GM19238 (cell line): ENCODE results near the gene SERPINB6.
"Not testable (repeated sequence)": the region's sequence is repeated elsewhere in the genome, so short reads cannot be mapped to it uniquely, and the experiment has no call there.

Source experiments
- DNase-seq: peaks from one replicate; pipeline ENCODE4 v3.0.0; 2011; ENCODE audit warnings: low spot score; ENCODE audit not compliant: insufficient read length

Gene SERPINB6

DNA sequence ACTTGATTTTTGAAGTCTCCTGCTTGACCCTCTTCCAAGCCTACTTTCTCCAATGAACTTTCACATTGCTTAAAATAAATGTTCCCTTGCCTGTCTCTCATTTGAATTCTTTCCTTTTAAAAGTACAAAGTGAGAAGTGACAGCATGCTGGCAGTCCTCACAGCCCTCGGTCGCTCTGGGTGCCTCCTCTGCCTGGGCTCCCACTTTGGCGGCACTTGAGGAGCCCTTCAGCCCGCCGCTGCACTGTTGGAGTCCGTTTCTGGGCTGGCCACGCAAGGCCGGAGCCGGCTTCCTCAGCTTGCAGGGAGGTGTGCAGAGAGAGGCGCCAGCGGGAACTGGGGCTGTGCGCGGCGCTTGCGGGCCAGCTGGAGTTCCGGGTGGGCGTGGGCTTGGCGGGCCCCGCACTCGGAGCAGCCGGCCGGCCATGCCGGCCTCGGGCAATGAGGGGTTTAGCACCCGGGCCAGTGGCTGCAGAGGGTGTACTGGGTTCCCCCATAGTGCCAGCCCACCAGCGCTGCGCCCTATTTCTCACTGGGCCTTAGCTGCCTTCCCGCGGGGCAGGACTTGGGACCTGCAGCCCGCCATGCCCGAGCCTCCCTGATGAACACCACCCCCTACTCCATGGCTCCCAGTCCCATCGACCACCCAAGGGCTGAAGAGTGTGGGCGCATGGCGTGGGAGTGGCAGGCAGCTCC, 31.9 kb downstream of the SERPINB6 start:
- no peak for DNase-seq

DNA sequence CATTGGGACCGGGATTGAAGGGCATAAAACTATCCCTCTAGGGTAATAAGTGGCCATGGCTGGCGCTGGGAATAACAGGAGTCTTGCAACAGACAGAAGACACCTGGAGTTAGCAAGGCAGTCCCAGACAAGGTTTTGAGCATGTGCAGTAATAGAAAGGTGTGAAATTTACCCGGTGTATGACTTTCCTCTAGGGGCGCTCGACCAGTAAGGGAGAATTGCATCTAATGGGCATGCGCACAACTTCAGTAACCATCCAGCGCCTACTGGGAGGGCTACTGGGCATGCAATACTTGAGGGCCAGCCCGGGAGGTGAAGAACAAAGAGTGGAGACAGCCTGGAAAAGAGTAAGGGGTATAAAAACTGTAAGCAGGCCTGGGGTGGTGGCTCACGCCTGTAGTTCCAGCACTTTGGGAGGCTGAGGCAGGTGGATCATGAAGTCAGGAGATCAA, 32.7 kb downstream of the SERPINB6 start:
- no peak for DNase-seq

DNA sequence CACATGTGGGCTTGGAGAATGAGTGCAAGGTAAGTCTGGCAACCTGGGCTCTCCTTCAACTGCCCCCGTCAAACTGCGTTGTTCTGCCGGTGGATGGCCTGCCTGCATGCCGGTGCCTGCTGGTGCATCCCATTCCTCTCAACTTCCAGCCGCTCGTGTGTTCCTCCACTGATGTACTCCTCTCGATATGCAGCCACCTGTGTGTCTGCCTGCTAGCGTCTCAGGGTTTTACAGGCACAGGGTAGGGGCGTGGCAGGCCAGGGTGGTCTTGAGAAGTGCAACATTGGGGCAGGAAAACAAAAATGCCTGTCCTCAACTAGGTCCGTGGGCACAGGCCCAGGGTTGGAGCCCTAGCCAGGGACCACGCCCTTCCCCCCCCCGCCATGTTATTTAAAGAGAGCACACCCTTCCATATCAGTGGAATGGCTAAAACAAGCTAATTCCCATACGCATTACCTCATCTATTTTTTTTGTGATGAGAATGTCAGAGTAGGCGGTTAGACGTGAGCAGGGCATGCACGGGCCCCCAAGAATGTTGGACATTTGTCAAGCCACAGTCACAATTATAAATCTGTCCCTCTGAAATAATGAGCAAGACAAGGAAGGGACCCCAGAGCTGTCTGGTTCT, 33.2 kb downstream of the SERPINB6 start:
- no peak for DNase-seq

GRCh38 chr6:2937627-2938003, 33.8 kb downstream of the SERPINB6 start:
- no peak for DNase-seq

DNA sequence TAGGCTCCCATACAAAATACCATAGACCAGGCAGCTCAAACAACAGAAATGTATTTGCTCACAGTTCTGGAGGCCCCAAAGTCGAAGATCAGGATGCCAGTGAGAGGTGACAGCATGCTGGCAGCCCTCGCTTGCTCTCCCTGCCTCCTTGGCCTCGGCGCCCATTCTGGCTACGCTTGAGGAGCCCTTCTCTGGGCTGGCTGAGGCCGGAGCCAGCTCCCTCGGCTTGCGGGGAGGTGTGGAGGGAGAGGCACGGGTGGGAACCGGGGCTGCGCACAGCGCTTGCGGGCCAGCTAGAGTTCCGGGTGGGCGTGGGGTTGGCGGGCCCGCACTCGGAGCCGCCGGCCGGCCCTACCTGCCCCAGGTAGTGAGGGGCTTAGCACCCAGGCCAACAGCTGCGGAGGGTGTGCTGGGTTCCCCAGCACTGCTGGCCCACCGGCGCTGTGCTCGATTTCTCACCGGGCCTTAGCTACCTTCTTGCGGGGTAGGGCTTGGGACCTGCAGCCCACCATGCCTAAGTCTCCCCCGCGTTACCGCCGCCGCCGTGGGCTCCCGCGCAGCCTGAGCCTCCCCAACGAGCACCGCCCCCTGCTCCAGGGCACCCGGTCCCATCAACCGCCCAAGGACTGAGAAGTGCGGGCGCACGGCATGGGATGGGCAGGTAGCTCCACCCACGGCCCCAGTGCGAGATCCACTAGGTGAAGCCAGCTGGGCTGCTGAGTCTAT, 35.6 kb downstream of the SERPINB6 start:
- DNase-seq = no peak

DNA sequence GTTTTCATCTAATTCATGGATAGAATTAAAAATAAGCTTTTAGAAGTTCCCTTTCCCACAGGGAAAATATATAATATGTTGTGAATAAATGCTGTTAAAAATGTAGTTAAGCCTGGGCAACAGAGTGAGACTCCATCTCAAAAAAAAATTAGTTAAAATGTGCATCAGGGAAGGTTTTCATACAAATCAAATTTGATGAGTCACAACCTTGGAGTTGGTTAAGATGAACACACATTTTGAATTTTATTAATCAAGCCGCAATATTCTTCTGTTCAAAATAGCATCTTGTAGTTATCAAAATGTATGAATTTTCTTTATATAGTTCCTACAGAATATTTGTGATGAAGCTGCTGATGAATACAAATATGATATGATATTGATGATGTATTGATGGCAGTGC, 37.3 kb downstream of the SERPINB6 start:
- DNase-seq = no peak

DNA sequence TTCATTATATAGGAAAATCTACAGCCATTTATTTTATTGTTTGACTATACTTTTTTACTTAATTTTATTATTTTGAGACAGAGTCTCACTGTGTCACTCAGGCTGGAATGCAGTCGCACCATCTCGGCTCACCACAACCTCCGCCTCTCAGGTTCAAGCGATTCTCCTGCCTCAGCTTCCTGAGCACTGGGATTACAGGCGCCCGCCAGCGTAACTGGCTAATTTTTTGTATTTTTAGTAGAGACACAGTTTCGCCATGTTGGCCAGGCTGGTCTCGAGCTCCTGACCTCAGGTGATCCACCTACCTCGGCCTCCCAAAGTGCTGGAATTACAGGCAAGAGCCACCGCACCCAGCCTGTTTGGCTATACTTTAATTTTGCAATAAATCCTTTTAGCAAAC, 38.5 kb downstream of the SERPINB6 start:
- DNase-seq = not testable (repeated sequence)

DNA sequence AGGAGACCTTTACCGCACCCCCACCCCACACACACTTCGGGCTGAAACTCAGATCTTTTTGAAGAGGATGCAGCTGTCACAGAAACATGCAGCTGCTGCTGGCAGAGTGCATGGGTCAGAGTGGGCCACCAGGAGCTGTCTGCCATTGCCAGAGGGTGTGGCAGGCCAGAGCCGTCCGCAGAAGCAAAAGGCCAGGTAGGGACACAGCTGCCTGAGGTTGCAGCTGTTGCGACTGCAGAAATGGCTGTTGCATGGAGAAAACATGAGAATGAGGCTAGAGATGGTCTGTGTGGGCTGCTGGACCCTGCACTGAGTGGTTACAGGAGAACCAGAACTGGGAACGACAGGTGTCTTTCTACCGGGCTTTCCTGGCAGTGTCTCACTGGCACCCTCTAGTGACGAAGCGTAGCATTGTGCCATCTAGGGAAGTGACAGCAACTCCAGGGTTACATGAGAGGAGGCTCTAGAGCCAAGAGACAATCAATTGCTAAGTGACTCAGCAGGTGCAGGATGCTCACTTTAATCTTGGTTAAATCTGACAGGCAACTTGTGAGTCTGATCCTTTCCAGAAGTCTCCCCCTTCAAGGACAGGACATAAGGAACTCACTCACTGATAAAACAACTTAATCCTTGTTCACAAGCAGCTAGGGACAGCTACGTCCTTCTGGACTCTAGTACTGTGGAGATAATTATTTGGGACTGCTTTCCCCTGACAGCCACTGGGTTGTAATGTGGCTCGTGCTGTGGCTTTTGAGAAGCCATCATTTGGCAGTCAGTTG, 39.2 kb downstream of the SERPINB6 start:
- peak; percentile 79 for DNase-seq

GRCh38 chr6:2931055-2931454, 40.3 kb downstream of the SERPINB6 start:
- no peak for DNase-seq

DNA sequence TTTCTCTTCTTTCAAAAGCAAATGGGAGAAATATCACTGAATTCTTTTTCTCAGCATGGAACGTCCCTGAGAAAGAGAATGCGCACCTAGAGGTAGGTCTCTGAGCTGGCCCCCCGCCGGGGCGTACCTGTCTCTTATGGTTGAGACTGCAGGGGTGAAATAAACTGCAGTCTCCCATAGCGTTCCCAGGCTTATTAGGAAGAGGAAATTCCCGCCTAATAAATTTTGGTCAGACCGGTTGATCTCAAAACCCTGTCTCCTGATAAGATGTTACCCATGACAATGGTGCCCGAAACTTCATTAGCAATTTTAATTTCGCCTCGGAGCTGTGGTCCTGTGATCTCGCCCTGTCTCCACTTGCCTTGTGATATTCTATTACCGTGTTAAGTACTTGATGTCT, 43.4 kb downstream of the SERPINB6 start:
- DNase-seq = not testable (repeated sequence)

- not testable (repeated sequence) for DNase-seq
Measured at GRCh38 chr6:2925842-2926747, 45.3 kb downstream of the SERPINB6 start.

DNA sequence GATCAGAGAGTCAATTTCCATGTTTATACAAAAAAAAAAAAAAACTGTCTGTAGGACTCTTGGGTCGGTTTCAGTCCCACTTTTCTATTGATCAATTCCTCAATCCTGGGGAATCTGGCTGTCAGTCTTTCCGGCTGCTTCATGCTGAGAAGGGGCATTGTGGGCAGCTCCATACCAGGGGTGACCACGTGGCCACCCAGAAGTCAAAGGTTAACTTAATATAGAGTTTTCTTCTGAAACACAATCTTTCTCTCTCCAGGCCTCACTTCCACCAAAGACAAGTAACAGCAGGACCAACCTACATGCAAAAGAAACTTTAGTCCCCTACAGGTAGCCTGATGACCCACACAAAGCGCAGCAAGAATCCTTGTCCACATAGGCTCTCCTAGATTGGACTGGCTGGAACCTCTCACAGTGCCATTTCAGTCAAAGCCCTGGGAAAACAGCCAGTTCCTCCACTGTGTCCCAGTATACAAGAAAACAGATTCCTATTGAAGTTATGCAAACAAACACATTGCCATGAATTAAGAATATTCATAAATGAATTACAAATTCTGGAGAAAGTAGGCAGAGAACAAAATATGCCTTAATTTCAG, 49.7 kb downstream of the SERPINB6 start:
- no peak for DNase-seq

DNA sequence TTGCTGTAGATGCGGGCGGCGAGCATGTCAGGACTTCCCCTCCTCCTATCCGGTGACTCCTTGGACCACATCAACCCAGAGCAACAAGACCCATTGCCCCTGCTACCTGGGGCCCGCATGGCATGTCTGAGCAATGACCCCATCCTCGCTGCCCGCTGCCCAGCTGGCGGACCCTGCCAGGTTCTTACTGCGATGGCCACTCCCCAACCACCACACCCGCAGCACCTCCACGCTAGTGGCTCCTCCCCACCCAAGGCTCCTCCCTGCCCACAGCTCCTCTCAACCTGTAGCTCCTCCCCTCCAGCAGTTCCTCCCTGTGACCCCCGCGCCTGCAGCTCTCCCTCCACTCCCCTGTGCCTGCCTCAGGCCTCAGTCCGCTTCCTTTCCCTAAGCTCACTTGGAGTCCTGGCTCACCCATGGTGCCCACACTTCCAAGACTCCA, 50.7 kb downstream of the SERPINB6 start:
- no peak for DNase-seq

GRCh38 chr6:2919886-2920285, 51.5 kb downstream of the SERPINB6 start:
- no peak for DNase-seq

- DNase-seq = no peak
Measured at GRCh38 chr6:2919401-2919800, 52.0 kb downstream of the SERPINB6 start.

- DNase-seq = no peak
Measured at GRCh38 chr6:2918936-2919335, 52.4 kb downstream of the SERPINB6 start.

- DNase-seq = no peak
Measured at GRCh38 chr6:2917801-2918445, 53.4 kb downstream of the SERPINB6 start.

- DNase-seq = no peak
Measured at GRCh38 chr6:2917065-2917464, 54.3 kb downstream of the SERPINB6 start.

DNA sequence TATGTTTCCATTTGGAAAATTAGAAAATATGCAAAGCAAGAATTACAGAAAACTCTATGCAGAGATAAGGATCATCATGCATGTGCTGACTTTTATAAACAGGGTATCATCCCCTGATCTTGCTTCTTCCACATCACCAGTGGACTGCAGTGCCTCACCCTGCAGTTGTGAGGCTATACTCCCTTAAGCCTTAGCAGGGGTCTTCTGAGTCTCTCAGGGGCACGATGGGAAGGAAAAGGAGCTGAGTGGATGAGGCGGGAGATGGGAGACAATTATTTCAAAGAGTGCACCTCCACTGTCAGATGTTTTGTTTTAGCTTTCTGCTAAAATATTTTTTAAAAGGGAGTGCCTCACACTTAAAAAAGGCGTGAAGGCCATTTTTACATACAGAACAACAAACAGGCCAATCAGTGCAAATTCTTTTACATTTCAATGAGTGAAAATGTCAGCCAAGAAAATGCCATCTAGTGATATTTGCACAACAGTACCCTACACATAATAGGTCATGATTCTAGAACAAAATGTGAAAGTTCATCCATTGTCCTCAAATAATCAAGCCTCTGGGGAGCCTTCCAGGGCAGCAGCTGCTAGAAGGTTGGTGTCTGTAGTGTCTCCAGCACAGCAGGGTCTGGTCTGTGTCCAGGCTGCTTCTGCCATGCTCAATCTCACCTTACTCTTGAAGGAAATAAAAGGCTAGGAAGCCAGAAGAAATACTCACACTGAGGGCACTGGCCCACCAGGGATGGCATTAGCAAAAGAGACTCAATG, 55.0 kb downstream of the SERPINB6 start:
- no peak for DNase-seq
